ENCODE results near the gene PSD2.

The PSD2 gene

GRCh38 chr5:139855946-139856540 is 60.4 kb downstream of the PSD2 start:
- no peak for DNase-seq (ENCODE audit: low spot score)

GRCh38 chr5:139856714-139857113 is 61.1 kb downstream of the PSD2 start:
- no peak for DNase-seq (ENCODE audit: low spot score)

GRCh38 chr5:139859013-139859412 is 63.4 kb downstream of the PSD2 start:
- no peak for DNase-seq (ENCODE audit: low spot score)

GRCh38 chr5:139861021-139861888 is 65.6 kb downstream of the PSD2 start:
- DNase-seq (ENCODE audit: low spot score) = no peak

- no peak for DNase-seq (ENCODE audit: low spot score)
Observed at GRCh38 chr5:139861889-139862207, 66.2 kb downstream of the PSD2 start.

- no peak for DNase-seq (ENCODE audit: low spot score)
Observed at GRCh38 chr5:139862313-139862712, 66.7 kb downstream of the PSD2 start.

- no peak for DNase-seq (ENCODE audit: low spot score)
Observed at GRCh38 chr5:139862803-139863202, 67.2 kb downstream of the PSD2 start.

GRCh38 chr5:139863361-139863760 is 67.8 kb downstream of the PSD2 start:
- DNase-seq (ENCODE audit: low spot score) = no peak

GRCh38 chr5:139863855-139864558 is 68.4 kb downstream of the PSD2 start:
- peak; percentile 74 for DNase-seq (ENCODE audit: low spot score)

- DNase-seq (ENCODE audit: low spot score) = no peak
Observed at GRCh38 chr5:139864716-139865483, 69.3 kb downstream of the PSD2 start.

- no peak for DNase-seq (ENCODE audit: low spot score)
Observed at GRCh38 chr5:139867109-139867508, 71.5 kb downstream of the PSD2 start.

- no peak for DNase-seq (ENCODE audit: low spot score)
Observed at GRCh38 chr5:139867581-139867980, 72.0 kb downstream of the PSD2 start.

- no peak for DNase-seq (ENCODE audit: low spot score)
Observed at GRCh38 chr5:139869042-139869790, 73.6 kb downstream of the PSD2 start.

- DNase-seq (ENCODE audit: low spot score) = no peak
Observed at GRCh38 chr5:139870677-139871076, 75.1 kb downstream of the PSD2 start.

GRCh38 chr5:139871614-139872013 is 76.0 kb downstream of the PSD2 start:
- DNase-seq (ENCODE audit: low spot score) = no peak

- DNase-seq (ENCODE audit: low spot score) = no peak
Observed at GRCh38 chr5:139872052-139872766, 76.6 kb downstream of the PSD2 start.

GRCh38 chr5:139872851-139873794 is 77.5 kb downstream of the PSD2 start:
- DNase-seq (ENCODE audit: low spot score) = no peak

- no peak for DNase-seq (ENCODE audit: low spot score)
Observed at GRCh38 chr5:139875957-139876356, 80.3 kb downstream of the PSD2 start.

- no peak for DNase-seq (ENCODE audit: low spot score)
Observed at GRCh38 chr5:139877129-139877597, 81.6 kb downstream of the PSD2 start.

- no peak for DNase-seq (ENCODE audit: low spot score)
Observed at GRCh38 chr5:139878093-139878492, 82.5 kb downstream of the PSD2 start.

Measured in germinal center (tissue), 1 donor.